Measurements from ENCODE around the gene ISL2. TPM values are rescaled to one million over a fixed set of nuclear protein-coding genes. Genes with fewer than 3 reads are reported as not detected.
"Not testable (repeated sequence)": the region's sequence is repeated elsewhere in the genome, so short reads cannot be mapped to it uniquely, and the experiment has no call there.

ISL2 gene
- total RNA-seq, 2 donors from 2014 or later: 0.51 to 0.66 TPM

DNA sequence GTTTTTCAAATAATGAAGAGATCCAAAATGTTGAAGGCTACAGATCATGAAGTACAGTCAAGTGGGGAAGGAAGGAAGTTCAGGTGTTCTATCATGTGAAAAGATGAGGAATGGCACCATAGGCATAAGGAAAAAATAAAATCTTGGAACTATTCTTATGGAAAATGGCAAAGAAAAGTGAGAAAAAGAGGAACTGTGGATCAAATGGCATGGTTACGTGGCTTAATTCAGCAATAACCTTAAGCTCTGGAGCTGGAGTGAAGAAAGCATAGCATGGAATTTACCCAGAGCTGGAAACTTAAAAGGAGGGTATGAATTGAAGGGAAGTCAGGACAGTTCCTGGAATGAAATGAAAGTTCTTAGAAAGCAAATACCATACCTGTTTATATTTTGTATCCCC is 39.7 kb upstream of the ISL2 start:
- Histone ChIP-seq H3K9me3 (ENCODE audit: control insufficient read depth, low read length) (no peaks in the 10 kb centered on the region), H3K27me3 (ENCODE audit: control insufficient read depth, insufficient read depth, low read length, poor library complexity, severe bottlenecking) (no peaks in the 10 kb centered on the region), H3K27ac (ENCODE audit: low read depth, low read length) (no peak overlapping the region), H3K9ac (ENCODE audit: extremely low read depth, low read length, poor library complexity, severe bottlenecking) (no peak overlapping the region), H3K4me3 (ENCODE audit: low read length) (no peak overlapping the region), H3K36me3 (ENCODE audit: control insufficient read depth, insufficient read depth, low read length) (no peaks in the 10 kb centered on the region), H3K4me1 (ENCODE audit: control insufficient read depth, insufficient read depth, low read length) (no peaks in the 10 kb centered on the region)
- no peak for TF ChIP-seq CTCF (conservative IDR thresholded peaks at IDR 0.05)
- Mint-ChIP-seq H3K4me1 (peaks cover 6% of the 10 kb centered on the region), H3K4me3 (no peak overlapping the region), H3K27ac (no peak overlapping the region), H3K27me3 (ENCODE audit: insufficient read depth) (no peaks in the 10 kb centered on the region), H3K36me3 (ENCODE audit: low read depth) (peaks cover 20% of the 10 kb centered on the region), H3K9me3 (peaks cover 3% of the 10 kb centered on the region)
- DNase-seq: no peak
- 94 to 96% methylated on average over 1 of the region's 1 CpG for WGBS, 2 experiments (ENCODE audit: insufficient coverage in 1 of 2, insufficient read length in 1 of 2)

- H3K27me3 Mint-ChIP-seq (ENCODE audit: insufficient read depth); H3K9ac ChIP-seq (ENCODE audit: extremely low read depth, low read length, poor library complexity, severe bottlenecking); H3K4me3 Mint-ChIP-seq; DNase-seq; H3K27ac ChIP-seq (ENCODE audit: low read depth, low read length); H3K4me1 ChIP-seq (ENCODE audit: control insufficient read depth, insufficient read depth, low read length); H3K9me3 ChIP-seq (ENCODE audit: control insufficient read depth, low read length); H3K27me3 ChIP-seq (ENCODE audit: control insufficient read depth, insufficient read depth, low read length, poor library complexity, severe bottlenecking); H3K27ac Mint-ChIP-seq; H3K9me3 Mint-ChIP-seq; H3K36me3 ChIP-seq (ENCODE audit: control insufficient read depth, insufficient read depth, low read length); H3K4me3 ChIP-seq (ENCODE audit: low read length); H3K4me1 Mint-ChIP-seq: not testable (repeated sequence)
- 95 to 100% methylated on average over 4 of the region's 4 CpGs for WGBS, 2 experiments (ENCODE audit: insufficient coverage in 1 of 2, insufficient read length in 1 of 2)
- H3K36me3 Mint-ChIP-seq (ENCODE audit: low read depth): peaks cover 13% of the 10 kb centered on the region
Observed at GRCh38 chr15:76297951-76298350, 38.6 kb upstream of the ISL2 start.

DNA sequence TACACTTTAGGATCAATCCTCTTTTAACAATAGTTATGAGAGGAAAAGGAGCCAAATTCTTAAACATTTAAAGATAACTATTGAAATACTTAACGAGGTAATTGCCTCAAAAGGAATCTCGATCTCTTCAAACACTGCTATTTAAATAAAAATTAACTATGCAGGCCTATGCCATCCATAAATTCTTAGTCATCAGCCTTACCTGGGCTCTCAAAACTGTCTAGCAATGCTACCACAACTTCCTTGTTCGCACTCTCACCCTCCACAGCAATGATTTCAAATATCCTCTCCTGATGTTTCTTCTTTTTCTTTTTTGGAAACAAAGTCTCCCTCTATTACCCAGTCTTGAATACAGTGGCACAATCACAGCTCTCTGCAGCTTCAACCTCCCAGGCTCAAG is 37.6 kb upstream of the ISL2 start:
- H3K9ac ChIP-seq (ENCODE audit: extremely low read depth, low read length, poor library complexity, severe bottlenecking): no peak overlapping the region
- H3K4me3 ChIP-seq (ENCODE audit: low read length): no peak overlapping the region
- H3K27me3 Mint-ChIP-seq (ENCODE audit: insufficient read depth): no peaks in the 10 kb centered on the region
- H3K9me3 Mint-ChIP-seq: peaks cover 2% of the 10 kb centered on the region
- H3K27ac ChIP-seq (ENCODE audit: low read depth, low read length): no peak overlapping the region
- no peak overlapping the region for H3K4me3 Mint-ChIP-seq
- no peak overlapping the region for H3K27ac Mint-ChIP-seq
- DNase-seq: no peak
- no peak for TF ChIP-seq CTCF (conservative IDR thresholded peaks at IDR 0.05)
- H3K36me3 ChIP-seq (ENCODE audit: control insufficient read depth, insufficient read depth, low read length): no peaks in the 10 kb centered on the region
- peaks cover 2% of the 10 kb centered on the region for H3K9me3 ChIP-seq (ENCODE audit: control insufficient read depth, low read length)
- WGBS, 2 experiments (ENCODE audit: insufficient coverage in 1 of 2, insufficient read length in 1 of 2): 88 to 94% methylated on average over 3 of the region's 3 CpGs
- H3K36me3 Mint-ChIP-seq (ENCODE audit: low read depth): peaks cover 12% of the 10 kb centered on the region
- peaks cover 6% of the 10 kb centered on the region for H3K4me1 Mint-ChIP-seq
- H3K27me3 ChIP-seq (ENCODE audit: control insufficient read depth, insufficient read depth, low read length, poor library complexity, severe bottlenecking): no peaks in the 10 kb centered on the region
- no peaks in the 10 kb centered on the region for H3K4me1 ChIP-seq (ENCODE audit: control insufficient read depth, insufficient read depth, low read length)

DNA sequence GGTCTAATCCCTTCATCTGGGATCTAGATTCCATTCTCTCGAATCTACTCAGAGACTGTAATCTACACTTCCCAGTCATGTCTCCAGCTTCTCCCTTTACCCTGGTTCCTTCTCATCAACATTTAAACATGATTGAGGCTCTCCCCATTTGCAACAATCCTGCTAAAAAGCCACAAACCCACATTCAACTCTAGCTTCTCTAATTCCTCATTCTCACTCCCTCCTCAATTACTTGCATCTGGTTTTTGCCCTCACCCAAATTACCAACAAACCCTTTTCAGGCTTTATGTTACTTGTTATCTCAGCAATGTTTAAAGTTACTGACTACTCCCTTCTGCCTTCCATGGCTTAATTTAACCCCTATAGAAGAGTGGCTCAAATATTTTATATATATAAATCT is 36.8 kb upstream of the ISL2 start:
- Histone ChIP-seq H3K27me3 (ENCODE audit: control insufficient read depth, insufficient read depth, low read length, poor library complexity, severe bottlenecking) (no peaks in the 10 kb centered on the region), H3K4me1 (ENCODE audit: control insufficient read depth, insufficient read depth, low read length) (no peaks in the 10 kb centered on the region), H3K9me3 (ENCODE audit: control insufficient read depth, low read length) (peaks cover 8% of the 10 kb centered on the region), H3K36me3 (ENCODE audit: control insufficient read depth, insufficient read depth, low read length) (no peaks in the 10 kb centered on the region), H3K27ac (ENCODE audit: low read depth, low read length) (no peak overlapping the region), H3K9ac (ENCODE audit: extremely low read depth, low read length, poor library complexity, severe bottlenecking) (no peak overlapping the region), H3K4me3 (ENCODE audit: low read length) (no peak overlapping the region)
- no peak overlapping the region for H3K4me3 Mint-ChIP-seq
- H3K27ac Mint-ChIP-seq: no peak overlapping the region
- no peaks in the 10 kb centered on the region for H3K27me3 Mint-ChIP-seq (ENCODE audit: insufficient read depth)
- H3K36me3 Mint-ChIP-seq (ENCODE audit: low read depth): peaks cover 15% of the 10 kb centered on the region
- TF ChIP-seq CTCF (conservative IDR thresholded peaks at IDR 0.05): no peak
- WGBS, 2 experiments (ENCODE audit: insufficient coverage in 1 of 2, insufficient read length in 1 of 2): 83 to 100% methylated on average over 1 of the region's 1 CpG
- no peak for DNase-seq
- H3K9me3 Mint-ChIP-seq: peaks cover 8% of the 10 kb centered on the region
- peaks cover 6% of the 10 kb centered on the region for H3K4me1 Mint-ChIP-seq

Measured in endodermal cell (in vitro differentiated cells).